ENCODE data around the gene SGPL1. TPM values are rescaled to one million over a fixed set of nuclear protein-coding genes. Genes with fewer than 3 reads are reported as not detected.
"Not testable (repeated sequence)": the region's sequence is repeated elsewhere in the genome, so short reads cannot be mapped to it uniquely, and the experiment has no call there.

Gene SGPL1
- total and polyA plus RNA-seq, 4 donors = 5.8 to 45.0 (median 19.1) TPM

- DNase-seq (peak; percentile 18 to 62), ATAC-seq (ENCODE audit: low FRiP score) (no peak)
- WGBS, 2 donors = 85 to 91% methylated on average over 5 of the region's 5 CpGs
Observed at GRCh38 chr10:70915206-70915605, 99.5 kb downstream of the SGPL1 start.

DNA sequence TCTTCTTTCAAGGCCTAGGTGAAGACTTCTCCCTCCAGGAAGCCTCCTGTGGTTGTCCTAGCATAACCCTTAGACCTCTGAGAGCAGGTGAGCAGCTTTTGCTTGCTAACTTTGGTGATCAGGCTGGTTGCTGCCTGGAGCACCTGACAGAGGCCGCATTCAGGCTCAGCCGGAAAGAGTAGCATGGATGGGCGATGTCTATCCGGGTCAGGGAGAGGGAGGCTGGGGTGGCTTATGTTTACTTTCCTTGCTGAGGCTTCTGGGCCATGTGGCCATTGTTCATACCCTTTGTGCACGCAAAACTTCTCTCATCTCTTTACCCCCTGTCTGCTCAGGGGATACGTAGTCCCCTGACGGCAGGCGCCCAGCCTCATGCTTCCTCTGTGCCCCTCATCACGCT, 100.1 kb downstream of the SGPL1 start:
- H3K36me3 ChIP-seq (ENCODE audit: control insufficient read depth in 1 of 2, insufficient read depth in 2 of 2, low read length in 1 of 2) = no peaks in the 10 kb centered on the region
- no peaks in the 10 kb centered on the region for H3K4me1 ChIP-seq (ENCODE audit: control insufficient read depth in 1 of 2, insufficient read depth in 2 of 2, low read length in 2 of 2)
- WGBS, 2 donors = 92 to 96% methylated on average over 9 of the region's 9 CpGs
- H3K27me3 ChIP-seq (ENCODE audit: control insufficient read depth in 1 of 2, insufficient read depth in 2 of 2, low read length in 1 of 2) = no peaks in the 10 kb centered on the region
- no peak overlapping the region for H3K27ac ChIP-seq (ENCODE audit: low read depth in 1 of 2, low read length in 2 of 2)
- intact Hi-C loops (cut with DNase I) = no loop called here
- DNase-seq = peak; percentile 5 to 11
- no peak overlapping the region for H3K4me3 ChIP-seq (ENCODE audit: low read length in 2 of 2)
- no peak for ATAC-seq (ENCODE audit: low FRiP score)
- H3K9me3 ChIP-seq (ENCODE audit: control insufficient read depth, low read length) = no peaks in the 10 kb centered on the region

More at GRCh38 chr10:70915206-70915605, 99.5 kb downstream of the SGPL1 start:
- no peaks in the 10 kb centered on the region for H3K4me1 ChIP-seq (ENCODE audit: control insufficient read depth in 1 of 2, insufficient read depth in 2 of 2, low read length in 2 of 2)
- H3K9me3 ChIP-seq (ENCODE audit: control insufficient read depth, low read length) = no peaks in the 10 kb centered on the region
- no peaks in the 10 kb centered on the region for H3K27me3 ChIP-seq (ENCODE audit: control insufficient read depth in 1 of 2, insufficient read depth in 2 of 2, low read length in 1 of 2)
- no peak overlapping the region for H3K4me3 ChIP-seq (ENCODE audit: low read length in 2 of 2)
- no peak overlapping the region for H3K27ac ChIP-seq (ENCODE audit: low read depth in 1 of 2, low read length in 2 of 2)
- no peaks in the 10 kb centered on the region for H3K36me3 ChIP-seq (ENCODE audit: control insufficient read depth in 1 of 2, insufficient read depth in 2 of 2, low read length in 1 of 2)
- intact Hi-C loops (cut with DNase I) = no loop called here

- no peak overlapping the region for H3K27ac ChIP-seq (ENCODE audit: low read depth in 1 of 2, low read length in 2 of 2)
- no peaks in the 10 kb centered on the region for H3K27me3 ChIP-seq (ENCODE audit: control insufficient read depth in 1 of 2, insufficient read depth in 2 of 2, low read length in 1 of 2)
- H3K4me1 ChIP-seq (ENCODE audit: control insufficient read depth in 1 of 2, insufficient read depth in 2 of 2, low read length in 2 of 2) = no peaks in the 10 kb centered on the region
- no peak overlapping the region for H3K4me3 ChIP-seq (ENCODE audit: low read length in 2 of 2)
- ATAC-seq (ENCODE audit: low FRiP score) (no peak), DNase-seq (peak; percentile 2 to 12)
- intact Hi-C loops (cut with DNase I) = no loop called here
- no peaks in the 10 kb centered on the region for H3K9me3 ChIP-seq (ENCODE audit: control insufficient read depth, low read length)
- no peaks in the 10 kb centered on the region for H3K36me3 ChIP-seq (ENCODE audit: control insufficient read depth in 1 of 2, insufficient read depth in 2 of 2, low read length in 1 of 2)
- 90 to 91% methylated on average over 6 of the region's 6 CpGs for WGBS, 2 donors
Observed at GRCh38 chr10:70916241-70916640, 100.5 kb downstream of the SGPL1 start.

GRCh38 chr10:70917226-70917625, 101.5 kb downstream of the SGPL1 start:
- no peaks in the 10 kb centered on the region for H3K9me3 ChIP-seq (ENCODE audit: control insufficient read depth, low read length)
- H3K36me3 ChIP-seq (ENCODE audit: control insufficient read depth in 1 of 2, insufficient read depth in 2 of 2, low read length in 1 of 2) = no peaks in the 10 kb centered on the region
- 89 to 95% methylated on average over 5 of the region's 5 CpGs for WGBS, 2 donors
- no peaks in the 10 kb centered on the region for H3K27me3 ChIP-seq (ENCODE audit: control insufficient read depth in 1 of 2, insufficient read depth in 2 of 2, low read length in 1 of 2)
- intact Hi-C loops (cut with DNase I) = no loop called here
- no peak for ATAC-seq (ENCODE audit: low FRiP score)
- H3K4me3 ChIP-seq (ENCODE audit: low read length in 2 of 2) = no peak overlapping the region
- no peaks in the 10 kb centered on the region for H3K4me1 ChIP-seq (ENCODE audit: control insufficient read depth in 1 of 2, insufficient read depth in 2 of 2, low read length in 2 of 2)
- peak; percentile 2 to 28 for DNase-seq
- H3K27ac ChIP-seq (ENCODE audit: low read depth in 1 of 2, low read length in 2 of 2) = no peak overlapping the region

DNA sequence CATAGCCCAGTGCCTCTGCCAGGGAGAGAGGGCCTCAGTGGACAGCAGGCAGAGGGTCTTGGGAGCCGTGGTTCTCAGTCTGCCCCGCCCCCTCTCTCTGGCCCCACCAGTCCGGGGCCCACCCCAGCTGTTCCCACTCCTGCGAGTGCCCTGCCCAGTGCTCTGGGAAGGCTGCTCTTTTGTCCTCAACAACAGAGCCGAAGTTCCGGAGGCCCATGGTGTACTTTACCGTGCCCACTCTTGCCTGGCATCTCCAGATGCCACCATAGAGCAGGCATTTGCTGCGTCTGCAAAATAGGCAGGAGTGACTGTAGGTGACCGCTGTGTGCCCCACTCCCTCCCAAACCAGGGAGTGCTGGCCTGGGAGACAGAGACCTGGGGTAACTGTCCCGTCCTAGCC, 101.9 kb downstream of the SGPL1 start:
- H3K4me3 ChIP-seq (ENCODE audit: low read length in 2 of 2) = no peak overlapping the region
- intact Hi-C loops (cut with DNase I) = no loop called here
- DNase-seq = peak; percentile 31 to 57
- no peaks in the 10 kb centered on the region for H3K36me3 ChIP-seq (ENCODE audit: control insufficient read depth in 1 of 2, insufficient read depth in 2 of 2, low read length in 1 of 2)
- no peaks in the 10 kb centered on the region for H3K27me3 ChIP-seq (ENCODE audit: control insufficient read depth in 1 of 2, insufficient read depth in 2 of 2, low read length in 1 of 2)
- 79 to 82% methylated on average over 10 of the region's 10 CpGs for WGBS, 2 donors
- H3K4me1 ChIP-seq (ENCODE audit: control insufficient read depth in 1 of 2, insufficient read depth in 2 of 2, low read length in 2 of 2) = no peaks in the 10 kb centered on the region
- H3K9me3 ChIP-seq (ENCODE audit: control insufficient read depth, low read length) = no peaks in the 10 kb centered on the region
- H3K27ac ChIP-seq (ENCODE audit: low read depth in 1 of 2, low read length in 2 of 2) = no peak overlapping the region
- no peak for ATAC-seq (ENCODE audit: low FRiP score)

GRCh38 chr10:70918851-70919530, 103.2 kb downstream of the SGPL1 start:
- Histone ChIP-seq H3K27me3 (ENCODE audit: control insufficient read depth in 1 of 2, insufficient read depth in 2 of 2, low read length in 1 of 2) (no peaks in the 10 kb centered on the region), H3K36me3 (ENCODE audit: control insufficient read depth in 1 of 2, insufficient read depth in 2 of 2, low read length in 1 of 2) (no peaks in the 10 kb centered on the region), H3K27ac (ENCODE audit: low read depth in 1 of 2, low read length in 2 of 2) (no peak overlapping the region), H3K4me3 (ENCODE audit: low read length in 2 of 2) (no peak overlapping the region), H3K9me3 (ENCODE audit: control insufficient read depth, low read length) (no peaks in the 10 kb centered on the region), H3K4me1 (ENCODE audit: control insufficient read depth in 1 of 2, insufficient read depth in 2 of 2, low read length in 2 of 2) (no peaks in the 10 kb centered on the region)
- WGBS, 2 donors = 70 to 71% methylated on average over 22 of the region's 22 CpGs
- ATAC-seq (ENCODE audit: low FRiP score) = no peak
- peak; percentile 36 to 65 for DNase-seq
- intact Hi-C loops (cut with DNase I) = no loop called here

DNA sequence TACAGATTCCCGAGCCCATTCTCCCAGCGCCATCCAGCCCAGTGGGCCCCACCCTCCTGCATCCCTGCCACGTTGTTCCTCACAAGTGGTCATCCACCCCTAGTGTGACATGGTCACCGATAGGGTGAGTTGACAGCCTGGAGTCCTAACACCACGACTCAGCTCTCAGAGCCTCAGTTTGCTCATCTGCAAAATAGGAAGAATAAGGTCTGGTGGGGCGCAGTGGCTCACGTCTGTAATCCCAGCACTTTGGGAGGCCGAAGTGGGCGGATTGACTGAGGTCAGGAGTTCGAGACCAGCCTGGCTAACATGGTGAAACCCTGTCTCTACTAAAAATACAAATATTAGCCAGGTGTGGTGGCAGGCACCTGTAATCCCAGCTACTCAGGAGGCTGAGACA, 104.2 kb downstream of the SGPL1 start:
- H3K27me3 ChIP-seq (ENCODE audit: control insufficient read depth in 1 of 2, insufficient read depth in 2 of 2, low read length in 1 of 2); H3K9me3 ChIP-seq (ENCODE audit: control insufficient read depth, low read length); intact Hi-C loops (cut with DNase I); H3K4me1 ChIP-seq (ENCODE audit: control insufficient read depth in 1 of 2, insufficient read depth in 2 of 2, low read length in 2 of 2); H3K27ac ChIP-seq (ENCODE audit: low read depth in 1 of 2, low read length in 2 of 2); ATAC-seq (ENCODE audit: low FRiP score); H3K4me3 ChIP-seq (ENCODE audit: low read length in 2 of 2); H3K36me3 ChIP-seq (ENCODE audit: control insufficient read depth in 1 of 2, insufficient read depth in 2 of 2, low read length in 1 of 2): not testable (repeated sequence)
- peak in 1 of 2 donors; percentile 17 for DNase-seq
- WGBS, 2 donors = 87 to 91% methylated on average over 10 of the region's 10 CpGs

GRCh38 chr10:70920519-70920918, 104.8 kb downstream of the SGPL1 start:
- DNase-seq (peak in 1 of 2 donors; percentile 59), ATAC-seq (ENCODE audit: low FRiP score) (no peak)
- H3K27ac ChIP-seq (ENCODE audit: low read depth in 1 of 2, low read length in 2 of 2) = no peak overlapping the region
- intact Hi-C loops (cut with DNase I) = no loop called here
- no peak overlapping the region for H3K4me3 ChIP-seq (ENCODE audit: low read length in 2 of 2)
- H3K36me3 ChIP-seq (ENCODE audit: control insufficient read depth in 1 of 2, insufficient read depth in 2 of 2, low read length in 1 of 2) = no peaks in the 10 kb centered on the region
- WGBS, 2 donors = 74 to 80% methylated on average over 4 of the region's 4 CpGs
- no peaks in the 10 kb centered on the region for H3K4me1 ChIP-seq (ENCODE audit: control insufficient read depth in 1 of 2, insufficient read depth in 2 of 2, low read length in 2 of 2)
- H3K27me3 ChIP-seq (ENCODE audit: control insufficient read depth in 1 of 2, insufficient read depth in 2 of 2, low read length in 1 of 2) = no peaks in the 10 kb centered on the region
- no peaks in the 10 kb centered on the region for H3K9me3 ChIP-seq (ENCODE audit: control insufficient read depth, low read length)

GRCh38 chr10:70921285-70921684, 105.5 kb downstream of the SGPL1 start:
- Histone ChIP-seq H3K27me3 (ENCODE audit: control insufficient read depth in 1 of 2, insufficient read depth in 2 of 2, low read length in 1 of 2) (no peaks in the 10 kb centered on the region), H3K36me3 (ENCODE audit: control insufficient read depth in 1 of 2, insufficient read depth in 2 of 2, low read length in 1 of 2) (no peaks in the 10 kb centered on the region), H3K4me3 (ENCODE audit: low read length in 2 of 2) (no peak overlapping the region), H3K9me3 (ENCODE audit: control insufficient read depth, low read length) (no peaks in the 10 kb centered on the region), H3K4me1 (ENCODE audit: control insufficient read depth in 1 of 2, insufficient read depth in 2 of 2, low read length in 2 of 2) (no peaks in the 10 kb centered on the region), H3K27ac (ENCODE audit: low read depth in 1 of 2, low read length in 2 of 2) (no peak overlapping the region)
- intact Hi-C loops (cut with DNase I) = no loop called here
- DNase-seq (no peak), ATAC-seq (ENCODE audit: low FRiP score) (no peak)
- 62 to 67% methylated on average over 1 of the region's 1 CpG for WGBS, 2 donors

All from aorta (tissue), 5 donors.